ENCODE data around the gene TPST1.

GRCh38 chr7:66348531-66348930 lies 143.4 kb downstream of the TPST1 start:
- TF ChIP-seq CTCF (conservative IDR thresholded peaks at IDR 0.05 in 1 of 2, IDR thresholded peaks at IDR 0.05 in 1 of 2; ENCODE audit: low read depth in 1 of 2, low read length in 2 of 2) (no peak), EZH2 (IDR thresholded peaks at IDR 0.05; ENCODE audit: low read length, missing control alignments) (no peak)
